Keratinocyte (primary cell): ENCODE data around the gene MYPN. TPM values are rescaled to one million over a fixed set of nuclear protein-coding genes. Genes with fewer than 3 reads are reported as not detected.

ENCODE experiments used
- DNase-seq: peaks from one replicate; pipeline ENCODE4 v3.0.0-alpha.2; 2011; ENCODE audit warnings: low read depth, missing footprints, low spot score
- FAIRE-seq: peaks from 2 replicates; lab custom pipeline; 2011; peaks lifted over from hg19 to GRCh38; lab: Jason Lieb, UNC
- H2AFZ ChIP-seq: 2 replicates; pipeline ENCODE4 v1.6.0; 2012; ENCODE audit warnings: low read length, control low read depth, inconsistent platforms; ENCODE audit not compliant: control insufficient read depth
- H3K27ac ChIP-seq: 2 replicates; pipeline ENCODE4 v1.5.1; 2011; ENCODE audit warnings: low read length; ENCODE audit not compliant: control insufficient read depth, insufficient read depth
- H3K27me3 ChIP-seq: 3 replicates; pipeline ENCODE4 v1.6.0; 2011; ENCODE audit warnings: low read length; ENCODE audit not compliant: control insufficient read depth, insufficient read depth; ENCODE audit errors: extremely low read depth
- H3K36me3 ChIP-seq, 2 experiments: 2 replicates in 1 of 2; 3 replicates in 1 of 2; pipeline ENCODE4 v1.5.1; 2011; ENCODE audit warnings: low read length in 2 of 2, mild to moderate bottlenecking in 1 of 2; ENCODE audit not compliant: control insufficient read depth in 2 of 2, insufficient read depth in 2 of 2; ENCODE audit errors: extremely low read depth in 1 of 2
- H3K4me1 ChIP-seq: 3 replicates; pipeline ENCODE4 v1.5.1; 2011; ENCODE audit warnings: low read length; ENCODE audit not compliant: control insufficient read depth, insufficient read depth; ENCODE audit errors: extremely low read depth
- H3K4me2 ChIP-seq: 3 replicates; pipeline ENCODE4 v1.6.0; 2011; ENCODE audit warnings: low read depth, low read length; ENCODE audit not compliant: control insufficient read depth, insufficient read depth; ENCODE audit errors: extremely low read depth
- H3K4me3 ChIP-seq, 3 experiments: fragments of 200-600 bp in 1 of 3; sonication (generic) in 1 of 3; 2 replicates in 2 of 3; 3 replicates in 1 of 3; pipeline ENCODE4 v1.5.1; 2011 to 2016; ENCODE audit warnings: low read length in 3 of 3, mild to moderate bottlenecking in 3 of 3, control low read depth in 2 of 3, inconsistent platforms in 1 of 3, low read depth in 1 of 3, mixed read lengths in 1 of 3, mixed run types in 1 of 3, moderate library complexity in 1 of 3; ENCODE audit not compliant: control insufficient read depth in 2 of 3, insufficient read depth in 2 of 3; ENCODE audit errors: extremely low read depth in 1 of 3
- H3K79me2 ChIP-seq: 2 replicates; pipeline ENCODE4 v1.6.0; 2012; ENCODE audit warnings: low read length; ENCODE audit not compliant: control insufficient read depth, insufficient read depth
- H3K9ac ChIP-seq: 3 replicates; pipeline ENCODE4 v1.6.0; 2011; ENCODE audit warnings: low read length; ENCODE audit not compliant: control insufficient read depth, insufficient read depth; ENCODE audit errors: extremely low read depth
- H3K9me1 ChIP-seq: 3 replicates; pipeline ENCODE4 v1.6.0; 2011; ENCODE audit warnings: low read length; ENCODE audit not compliant: control insufficient read depth, insufficient read depth; ENCODE audit errors: extremely low read depth
- H3K9me3 ChIP-seq: 2 replicates; pipeline ENCODE4 v1.5.1; 2012; ENCODE audit warnings: low read depth, low read length; ENCODE audit not compliant: control insufficient read depth
- H4K20me1 ChIP-seq: 3 replicates; pipeline ENCODE4 v1.6.0; 2011; ENCODE audit warnings: low read length; ENCODE audit not compliant: control insufficient read depth, insufficient read depth; ENCODE audit errors: extremely low read depth
- CTCF ChIP-seq, 3 experiments: IDR thresholded peaks in 1 of 3; conservative IDR thresholded peaks in 1 of 3; optimal IDR thresholded peaks in 1 of 3; 2 replicates in 2 of 3; 3 replicates in 1 of 3; pipeline versions ENCODE3 to v1.5.1; 2011; ENCODE audit warnings: low read length in 3 of 3, mild to moderate bottlenecking in 3 of 3, moderate library complexity in 2 of 3, control low read depth in 1 of 3, inconsistent platforms in 1 of 3; ENCODE audit not compliant: insufficient read depth in 2 of 3; ENCODE audit errors: extremely low read depth in 1 of 3
- EZH2 ChIP-seq: IDR thresholded peaks from one replicate; pipeline ENCODE4 v1.6.1; 2012; ENCODE audit warnings: inconsistent platforms, mild to moderate bottlenecking, low read length, moderate library complexity
- dilution Hi-C: fragments of 300-500 bp; cut with MboI; formaldehyde crosslinking; loops from one replicate; pipeline ENCODE4 v1.7.0; 2020; ENCODE audit warnings: low sequenced_read_pairs; ENCODE audit not compliant: extremely low pct_ligation_motif_present
- polyA plus RNA-seq, 5 experiments: library from polyadenylated mRNA; depleted of rRNA in 3 of 5; stranded (reverse) in 3 of 5; stranded (forward) in 1 of 5; unstranded in 1 of 5; fragments of >200 nt; gene quantifications; 1 replicate in 1 of 5; 2 replicates in 3 of 5; 3 replicates in 1 of 5; pipeline versions ENCODE4 v1.2.1 to v1.2.3, GENCODE V29; 2011 to 2012; ENCODE audit warnings: missing spikeins in 2 of 5, low read depth in 1 of 5, low replicate concordance in 1 of 5

MYPN gene
- polyA plus RNA-seq, 1 donor (not counting 4 experiments of a cell fraction or from before 2014, with no cell fraction given) = 0.42 TPM

DNA sequence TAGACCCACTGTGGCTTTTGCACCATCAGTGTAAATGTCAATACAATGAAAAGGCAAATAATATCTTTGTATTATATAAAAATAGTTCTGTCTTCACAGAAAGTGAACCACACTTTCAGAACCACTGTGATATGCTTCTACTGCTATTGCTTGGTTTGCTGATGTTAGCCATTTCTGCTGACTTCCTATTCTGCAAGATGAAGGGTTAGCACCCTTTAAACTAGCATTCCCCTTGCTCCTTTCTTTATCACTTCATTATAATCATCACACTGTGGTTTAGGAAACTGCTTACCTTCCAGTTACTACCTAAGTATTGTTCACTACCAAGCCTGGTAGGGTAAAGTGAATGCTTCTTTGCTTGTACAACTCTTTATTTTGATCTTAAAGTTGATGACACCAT is 29.2 kb downstream of the MYPN start:
- no peak overlapping the region for H3K27ac ChIP-seq
- no peaks in the 10 kb centered on the region for H3K9me3 ChIP-seq
- H3K27me3 ChIP-seq = no peaks in the 10 kb centered on the region
- H3K9ac ChIP-seq = no peak overlapping the region
- H3K36me3 ChIP-seq = no peaks in the 10 kb centered on the region
- H3K4me2 ChIP-seq = no peak overlapping the region
- FAIRE-seq = no peak
- dilution Hi-C loops = no loop called here
- TF ChIP-seq EZH2 = no peak
- no peak for TF ChIP-seq CTCF (optimal IDR thresholded peaks at IDR 0.05 in 1 of 3, IDR thresholded peaks at IDR 0.05 in 1 of 3, conservative IDR thresholded peaks at IDR 0.05 in 1 of 3; ENCODE audit: extremely low read depth in 1 of 3, insufficient read depth in 2 of 3, low read length in 3 of 3)
- H3K4me1 ChIP-seq = peaks cover 15% of the 10 kb centered on the region
- no peaks in the 10 kb centered on the region for H3K79me2 ChIP-seq
- H3K4me3 ChIP-seq = no peak overlapping the region
- H2AFZ ChIP-seq = no peak overlapping the region
- no peaks in the 10 kb centered on the region for H3K9me1 ChIP-seq
- H4K20me1 ChIP-seq = no peaks in the 10 kb centered on the region
- no peak for DNase-seq

GRCh38 chr10:68139448-68140272 is 30.4 kb downstream of the MYPN start:
- Histone ChIP-seq H3K27ac (no peak overlapping the region), H3K27me3 (no peaks in the 10 kb centered on the region), H3K79me2 (no peaks in the 10 kb centered on the region), H3K4me3 (no peak overlapping the region), H3K9me3 (no peaks in the 10 kb centered on the region), H2AFZ (no peak overlapping the region), H3K9ac (no peak overlapping the region), H3K9me1 (no peaks in the 10 kb centered on the region), H3K4me2 (no peak overlapping the region), H4K20me1 (no peaks in the 10 kb centered on the region), H3K36me3 (no peaks in the 10 kb centered on the region), H3K4me1 (peaks cover 15% of the 10 kb centered on the region)
- TF ChIP-seq EZH2 (no peak), CTCF (optimal IDR thresholded peaks at IDR 0.05 in 1 of 3, IDR thresholded peaks at IDR 0.05 in 1 of 3, conservative IDR thresholded peaks at IDR 0.05 in 1 of 3; ENCODE audit: extremely low read depth in 1 of 3, insufficient read depth in 2 of 3, low read length in 3 of 3) (no peak)
- FAIRE-seq (no peak), DNase-seq (no peak)
- dilution Hi-C loops = no loop called here
